HEK293T (cell line): ENCODE measurements around the gene MRPS2.

ENCODE experiments used
- CTBP1 ChIP-seq: fragments of 450-650 bp; IDR thresholded peaks from 2 replicates; pipeline ENCODE4 v1.6.1; 2016; ENCODE audit warnings: borderline replicate concordance
- ELF4 ChIP-seq: fragments of 450-650 bp; IDR thresholded peaks from 2 replicates; pipeline ENCODE4 v1.6.1; 2017; ENCODE audit warnings: antibody characterized with exemption
- FOXA1 ChIP-seq: fragments of 450-650 bp; IDR thresholded peaks from 2 replicates; pipeline ENCODE4 v1.6.1; 2016; ENCODE audit warnings: mild to moderate bottlenecking
- FOXM1 ChIP-seq: fragments of 450-650 bp; IDR thresholded peaks from 2 replicates; pipeline ENCODE4 v1.6.1; 2017; ENCODE audit warnings: mild to moderate bottlenecking, borderline replicate concordance
- HDGF ChIP-seq: fragments of 450-650 bp; IDR thresholded peaks from 2 replicates; pipeline ENCODE4 v1.6.1; 2017; ENCODE audit warnings: antibody characterized with exemption, borderline replicate concordance
- NFRKB ChIP-seq: fragments of 450-650 bp; IDR thresholded peaks from 2 replicates; pipeline ENCODE4 v1.6.1; 2016; ENCODE audit warnings: mild to moderate bottlenecking, moderate library complexity
- SP1 ChIP-seq: fragments of 450-650 bp; IDR thresholded peaks from 2 replicates; pipeline ENCODE4 v1.6.1; 2017
- SUZ12 ChIP-seq: fragments of 450-650 bp; IDR thresholded peaks from 2 replicates; pipeline ENCODE4 v1.6.1; 2016; ENCODE audit warnings: mild to moderate bottlenecking
- TARDBP ChIP-seq: fragments of 450-650 bp; IDR thresholded peaks from 2 replicates; pipeline ENCODE4 v1.6.1; 2016
- ZNF384 ChIP-seq: fragments of 450-650 bp; IDR thresholded peaks from 2 replicates; pipeline ENCODE4 v1.6.1; 2016

DNA sequence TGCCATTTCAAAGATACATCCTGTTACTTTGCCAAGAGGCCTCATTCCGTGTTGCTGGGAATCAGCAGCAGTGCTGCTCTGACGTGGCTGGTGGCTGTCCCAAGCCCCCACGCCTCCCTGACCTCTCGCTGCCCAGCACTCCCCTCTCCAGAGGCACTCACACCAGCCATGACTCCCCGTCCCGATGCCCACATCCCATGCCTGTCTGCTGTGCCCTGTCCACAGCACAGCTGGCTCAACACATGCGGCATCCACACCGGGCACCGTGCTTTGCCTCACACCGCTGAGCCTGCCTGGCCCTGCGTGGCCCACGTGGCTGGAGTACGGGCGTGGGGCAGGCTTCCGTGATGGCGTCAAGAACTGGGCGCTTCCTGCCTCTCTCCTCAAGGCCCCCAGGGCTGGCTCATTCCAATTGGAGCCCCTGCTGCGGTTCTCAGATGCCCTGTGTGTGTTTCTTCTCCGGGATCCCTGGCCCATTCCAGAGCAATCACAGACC, 12.9 kb downstream of the MRPS2 start:
- no peak for TF ChIP-seq SUZ12
- TF ChIP-seq CTBP1, result no peak
- TF ChIP-seq TARDBP, result no peak
- TF ChIP-seq SP1, result no peak
- TF ChIP-seq NFRKB, result no peak
- TF ChIP-seq FOXA1, result no peak
- TF ChIP-seq HDGF, result no peak
- TF ChIP-seq ELF4, result no peak
- no peak for TF ChIP-seq ZNF384
- no peak for TF ChIP-seq FOXM1
